AG04449 (cell line): ENCODE measurements around the gene ZBTB1.
"Not testable (repeated sequence)": the region's sequence is repeated elsewhere in the genome, so short reads cannot be mapped to it uniquely, and the experiment has no call there.

Experiments
- CTCF ChIA-PET: fragments of 350-600 bp; formaldehyde crosslinking; extraction: SDS; loops from one replicate; lab custom pipeline; 2021; ENCODE audit warnings: antibody characterized with exemption; lab: Yijun Ruan, JAX
- POLR2A ChIA-PET: fragments of 400-600, 350-600 bp; formaldehyde crosslinking; extraction: SDS; loops from one replicate; lab custom pipeline; 2020; ENCODE audit warnings: antibody characterized with exemption, inconsistent platforms; lab: Yijun Ruan, JAX
- DNase-seq: peaks from one replicate; pipeline ENCODE4 v3.0.0-alpha.2; 2010; ENCODE audit warnings: low read depth, low spot score
- H3K4me3 ChIP-seq: 2 replicates; pipeline ENCODE4 v1.5.1; 2011; ENCODE audit warnings: low read depth, mild to moderate bottlenecking, control low read depth, low read length
- TF ChIP-seq, protein P1 (sequence below): IDR thresholded peaks from one replicate; pipeline ENCODE4 v1.5.1; 2011; ENCODE audit warnings: mild to moderate bottlenecking, moderate library complexity, low read length, control low read depth, inconsistent platforms; ENCODE audit not compliant: insufficient read depth; ENCODE audit errors: missing control alignments

ZBTB1 gene

DNA sequence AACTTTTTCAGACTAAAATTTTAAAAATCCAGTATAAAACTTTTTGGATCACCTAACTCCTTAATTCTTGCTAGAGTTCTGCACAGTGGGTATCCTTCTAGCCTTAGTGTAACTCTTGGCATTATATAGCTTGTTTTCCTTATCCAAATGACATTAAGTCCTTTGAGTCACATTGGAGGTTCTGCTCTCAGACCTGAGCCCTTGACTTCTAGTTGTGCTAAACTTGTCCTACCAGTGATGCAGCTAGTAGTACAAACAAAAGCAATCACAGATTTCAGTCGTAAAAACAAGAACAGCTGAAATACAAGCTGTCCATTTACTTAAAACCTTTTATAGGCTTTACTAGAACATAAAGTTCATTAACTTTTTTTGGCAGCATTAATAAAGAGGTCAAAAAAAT lies 10.5 kb downstream of the ZBTB1 start:
- CTCF ChIA-PET = interaction anchor here (0.6 to 2.9 kb wide), 10 partner anchors 9 to 167 kb away, joined by 3 to 16 read pairs (median 3); no protein-coding TSS in a partner anchor
- H3K4me3 ChIP-seq = no peak overlapping the region
- TF ChIP-seq, protein P1, sequence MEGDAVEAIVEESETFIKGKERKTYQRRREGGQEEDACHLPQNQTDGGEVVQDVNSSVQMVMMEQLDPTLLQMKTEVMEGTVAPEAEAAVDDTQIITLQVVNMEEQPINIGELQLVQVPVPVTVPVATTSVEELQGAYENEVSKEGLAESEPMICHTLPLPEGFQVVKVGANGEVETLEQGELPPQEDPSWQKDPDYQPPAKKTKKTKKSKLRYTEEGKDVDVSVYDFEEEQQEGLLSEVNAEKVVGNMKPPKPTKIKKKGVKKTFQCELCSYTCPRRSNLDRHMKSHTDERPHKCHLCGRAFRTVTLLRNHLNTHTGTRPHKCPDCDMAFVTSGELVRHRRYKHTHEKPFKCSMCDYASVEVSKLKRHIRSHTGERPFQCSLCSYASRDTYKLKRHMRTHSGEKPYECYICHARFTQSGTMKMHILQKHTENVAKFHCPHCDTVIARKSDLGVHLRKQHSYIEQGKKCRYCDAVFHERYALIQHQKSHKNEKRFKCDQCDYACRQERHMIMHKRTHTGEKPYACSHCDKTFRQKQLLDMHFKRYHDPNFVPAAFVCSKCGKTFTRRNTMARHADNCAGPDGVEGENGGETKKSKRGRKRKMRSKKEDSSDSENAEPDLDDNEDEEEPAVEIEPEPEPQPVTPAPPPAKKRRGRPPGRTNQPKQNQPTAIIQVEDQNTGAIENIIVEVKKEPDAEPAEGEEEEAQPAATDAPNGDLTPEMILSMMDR = no peak
- POLR2A ChIA-PET = interaction anchor here (0.7 kb wide), 1 partner anchor 11 kb away, joined by 3 read pairs; the partner anchor contains the start of gene ZBTB1
- no peak for DNase-seq

DNA sequence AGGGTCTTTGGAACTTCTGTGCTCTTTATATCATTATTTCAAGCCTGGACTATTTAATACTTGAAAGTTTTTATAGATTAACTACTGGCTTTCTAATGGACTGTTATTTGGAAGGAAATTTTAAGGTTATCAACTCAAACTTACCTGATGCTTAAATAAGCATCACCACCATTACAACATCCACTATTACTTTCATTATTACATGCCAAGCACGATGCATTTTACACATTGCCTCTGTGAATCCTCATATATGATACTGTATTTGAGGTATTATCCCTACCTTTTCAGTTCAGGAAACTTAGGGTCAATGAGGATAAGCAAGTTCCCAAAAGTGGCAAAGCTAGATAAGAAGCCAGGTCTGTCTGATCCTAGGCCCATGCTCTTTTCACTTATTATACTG lies 12.4 kb downstream of the ZBTB1 start:
- no peak for DNase-seq
- H3K4me3 ChIP-seq = no peak overlapping the region
- ChIA-PET POLR2A (no interaction called here), CTCF (interaction anchor here (1.3 to 8.3 kb wide), 4 partner anchors 6 to 242 kb away, joined by 3 to 83 read pairs (median 10); no protein-coding TSS in a partner anchor)
- TF ChIP-seq, protein P1 = no peak

DNA sequence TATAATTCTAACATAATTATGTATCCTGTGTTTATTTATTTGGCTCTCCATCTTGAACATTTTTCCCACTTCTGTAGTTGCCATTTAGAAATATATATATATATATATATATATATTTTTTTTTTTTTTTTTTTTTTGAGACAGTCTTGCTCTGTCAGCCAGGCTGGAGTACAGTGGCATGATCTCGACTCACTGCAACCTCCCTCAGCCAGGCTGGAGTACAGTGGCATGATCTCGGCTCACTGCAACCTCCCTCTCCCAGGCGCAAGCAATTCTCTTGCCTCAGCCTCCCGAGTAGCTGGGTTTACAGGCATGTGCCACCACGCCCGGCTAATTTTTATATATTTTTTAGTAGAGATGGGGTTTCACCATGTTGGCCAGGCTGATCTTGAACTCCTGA lies 13.1 kb downstream of the ZBTB1 start:
- not testable (repeated sequence) for DNase-seq, H3K4me3 ChIP-seq
- ChIA-PET CTCF (interaction anchor here (1.3 to 8.3 kb wide), 3 partner anchors 7 to 242 kb away, joined by 3 to 83 read pairs (median 3); no protein-coding TSS in a partner anchor), POLR2A (interaction anchor here (1.1 kb wide), 1 partner anchor 12 kb away, joined by 3 read pairs; no protein-coding TSS in a partner anchor)

DNA sequence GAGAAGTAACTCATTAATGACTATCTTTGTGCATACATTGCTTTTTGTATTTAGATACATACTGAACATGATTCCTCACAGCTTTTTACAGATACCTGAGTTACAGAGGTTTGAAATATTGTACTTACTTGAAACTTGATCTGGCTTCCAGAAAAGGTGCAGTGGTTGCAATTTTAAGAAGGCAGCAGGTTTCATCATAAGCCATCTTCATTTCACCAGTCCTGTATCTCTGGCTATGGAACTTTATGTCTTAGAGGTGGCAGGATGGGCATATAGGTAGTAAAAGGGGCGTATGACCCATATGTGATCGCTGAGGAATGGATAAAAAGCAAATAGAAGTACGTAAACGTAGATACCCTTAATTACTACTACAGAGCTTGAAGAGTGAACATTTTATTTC lies 13.7 kb downstream of the ZBTB1 start:
- H3K4me3 ChIP-seq = no peak overlapping the region
- ChIA-PET POLR2A (interaction anchor here (1.1 to 1.2 kb wide), 2 partner anchors 13 to 22 kb away, joined by 3 to 6 read pairs; partner anchors contain the start of gene HSPA2), CTCF (interaction anchor here (8.3 kb wide), 1 partner anchor 7 kb away, joined by 83 read pairs; no protein-coding TSS in a partner anchor)
- DNase-seq = no peak
- TF ChIP-seq, protein P1 = no peak

DNA sequence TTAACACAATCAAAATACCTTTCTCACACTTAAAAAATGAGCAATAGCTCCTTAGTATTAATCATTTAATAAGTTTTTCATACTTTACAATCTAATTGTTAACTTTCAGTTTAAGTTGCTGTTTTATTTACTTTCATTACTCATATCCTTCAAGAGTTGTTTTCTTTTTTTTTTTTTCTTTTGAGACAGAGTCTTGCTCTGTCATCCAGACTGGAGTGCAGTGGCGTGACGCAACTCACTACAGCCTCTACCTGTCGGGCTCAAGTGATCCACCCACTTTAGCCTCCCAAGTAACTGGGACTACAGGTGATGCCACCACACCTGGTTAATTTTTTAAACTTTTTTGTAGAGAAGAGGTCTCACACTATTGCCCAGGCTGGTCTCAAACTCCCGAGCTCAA lies 16.1 kb downstream of the ZBTB1 start:
- H3K4me3 ChIP-seq = no peak overlapping the region
- CTCF ChIA-PET = interaction anchor here (1.3 to 8.3 kb wide), 3 partner anchors 10 to 16 kb away, joined by 3 to 83 read pairs (median 6); no protein-coding TSS in a partner anchor
- TF ChIP-seq, protein P1 = no peak
- POLR2A ChIA-PET = no interaction called here
- no peak for DNase-seq

DNA sequence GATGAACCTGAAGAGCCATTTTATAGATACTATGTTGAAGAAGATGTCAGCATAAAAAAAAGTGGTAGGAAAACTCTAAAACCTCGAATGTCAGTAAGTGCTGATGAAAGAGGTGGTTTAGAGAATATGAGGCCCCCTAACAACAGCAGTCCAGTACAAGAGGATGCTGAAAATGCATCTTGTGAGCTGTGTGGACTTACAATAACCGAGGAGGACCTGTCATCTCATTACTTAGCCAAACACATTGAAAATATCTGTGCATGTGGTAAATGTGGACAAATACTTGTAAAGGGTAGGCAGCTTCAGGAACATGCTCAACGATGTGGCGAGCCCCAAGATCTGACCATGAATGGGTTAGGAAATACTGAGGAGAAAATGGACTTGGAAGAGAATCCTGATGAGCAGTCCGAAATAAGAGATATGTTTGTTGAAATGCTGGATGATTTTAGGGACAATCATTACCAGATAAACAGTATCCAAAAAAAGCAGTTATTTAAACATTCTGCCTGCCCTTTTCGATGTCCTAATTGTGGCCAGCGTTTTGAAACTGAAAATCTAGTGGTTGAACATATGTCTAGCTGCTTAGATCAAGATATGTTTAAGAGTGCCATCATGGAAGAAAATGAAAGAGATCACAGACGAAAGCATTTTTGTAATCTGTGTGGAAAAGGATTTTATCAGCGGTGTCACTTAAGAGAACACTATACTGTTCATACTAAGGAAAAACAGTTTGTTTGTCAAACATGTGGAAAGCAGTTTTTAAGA lies 18.2 kb downstream of the ZBTB1 start:
- TF ChIP-seq, protein P1 = no peak
- H3K4me3 ChIP-seq = no peak overlapping the region
- DNase-seq = no peak
- ChIA-PET POLR2A (no interaction called here), CTCF (interaction anchor here (0.7 to 8.3 kb wide), 4 partner anchors 12 to 149 kb away, joined by 4 to 83 read pairs (median 4); partner anchors contain the start of genes HSPA2 and ZBTB1)
